Measurements from ENCODE around the gene STAT3. TPM values are rescaled to one million over a fixed set of nuclear protein-coding genes. Genes with fewer than 3 reads are reported as not detected.

The STAT3 gene
- polyA plus RNA-seq, 1 of the 3 experiments (the other 2 are of a cell fraction), result 35.7 TPM

DNA sequence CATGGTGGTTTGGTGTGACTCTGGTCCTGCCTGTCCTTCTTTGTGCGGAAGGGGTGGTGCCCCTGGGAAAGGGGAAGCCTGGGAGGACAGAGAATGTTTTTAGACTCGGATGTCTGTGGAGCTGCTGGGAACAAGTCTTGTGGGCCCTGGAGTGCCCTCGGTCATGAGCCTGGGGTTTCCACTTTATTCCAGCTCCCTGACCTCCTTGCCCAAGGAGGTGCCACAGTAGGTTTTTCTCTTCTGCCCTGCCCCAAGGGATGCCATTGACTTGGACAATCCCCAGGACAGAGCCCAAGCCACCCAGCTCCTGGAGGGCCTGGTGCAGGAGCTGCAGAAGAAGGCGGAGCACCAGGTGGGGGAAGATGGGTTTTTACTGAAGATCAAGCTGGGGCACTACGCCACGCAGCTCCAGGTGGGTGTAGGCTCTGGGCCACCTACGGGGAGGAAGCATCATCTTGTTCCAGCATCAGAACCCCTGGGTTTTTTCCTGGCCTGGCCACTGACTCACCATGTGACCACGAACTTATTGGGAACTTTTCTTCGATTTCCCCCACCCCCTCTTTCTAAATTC is 98.5 kb downstream of the STAT3 start:
- Histone ChIP-seq H3K4me1 (ENCODE audit: control insufficient read depth in 1 of 2, insufficient read depth in 2 of 2, low read depth in 1 of 2, low read length in 1 of 2) (peaks cover 0 to 7% of the 10 kb centered on the region in 2 experiments; a peak in 1 of 4 replicates), H2AFZ (ENCODE audit: low read depth) (no peak overlapping the region), H3K4me3 (ENCODE audit: low read depth in 2 of 2, low read length in 1 of 2) (no peak overlapping the region), H4K20me1 (ENCODE audit: insufficient read depth) (no peaks in the 10 kb centered on the region), H3K79me2 (ENCODE audit: insufficient read depth) (no peaks in the 10 kb centered on the region), H3K9me3 (no peaks in the 10 kb centered on the region), H3K4me2 (no peak overlapping the region), H3K27ac (ENCODE audit: low read depth in 2 of 2, low read length in 1 of 2) (no peak overlapping the region), H3K9me2 (no peaks in the 10 kb centered on the region), H3F3A (replicated peaks; ENCODE audit: insufficient read depth) (peaks cover 4% of the 10 kb centered on the region), H3K36me3 (replicated peaks in 1 of 2; ENCODE audit: control insufficient read depth in 1 of 2, insufficient read depth in 2 of 2, low read length in 1 of 2) (no peaks in the 10 kb centered on the region), H3K27me3 (ENCODE audit: insufficient read depth) (no peaks in the 10 kb centered on the region), H3K9ac (no peak overlapping the region)
- POLR2A ChIA-PET, result no interaction called here
- TF ChIP-seq, protein P1, sequence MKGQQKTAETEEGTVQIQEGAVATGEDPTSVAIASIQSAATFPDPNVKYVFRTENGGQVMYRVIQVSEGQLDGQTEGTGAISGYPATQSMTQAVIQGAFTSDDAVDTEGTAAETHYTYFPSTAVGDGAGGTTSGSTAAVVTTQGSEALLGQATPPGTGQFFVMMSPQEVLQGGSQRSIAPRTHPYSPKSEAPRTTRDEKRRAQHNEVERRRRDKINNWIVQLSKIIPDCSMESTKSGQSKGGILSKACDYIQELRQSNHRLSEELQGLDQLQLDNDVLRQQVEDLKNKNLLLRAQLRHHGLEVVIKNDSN (IDR thresholded peaks at IDR 0.05; ENCODE audit: borderline replicate concordance, low read depth), result no peak
- TF ChIP-seq GATA2 (CRISPR knock-in tag; IDR thresholded peaks at IDR 0.05) (no peak), NRF1 (IDR thresholded peaks at IDR 0.05; ENCODE audit: low read depth, low read length) (no peak)
- TF ChIP-seq, protein P2, sequence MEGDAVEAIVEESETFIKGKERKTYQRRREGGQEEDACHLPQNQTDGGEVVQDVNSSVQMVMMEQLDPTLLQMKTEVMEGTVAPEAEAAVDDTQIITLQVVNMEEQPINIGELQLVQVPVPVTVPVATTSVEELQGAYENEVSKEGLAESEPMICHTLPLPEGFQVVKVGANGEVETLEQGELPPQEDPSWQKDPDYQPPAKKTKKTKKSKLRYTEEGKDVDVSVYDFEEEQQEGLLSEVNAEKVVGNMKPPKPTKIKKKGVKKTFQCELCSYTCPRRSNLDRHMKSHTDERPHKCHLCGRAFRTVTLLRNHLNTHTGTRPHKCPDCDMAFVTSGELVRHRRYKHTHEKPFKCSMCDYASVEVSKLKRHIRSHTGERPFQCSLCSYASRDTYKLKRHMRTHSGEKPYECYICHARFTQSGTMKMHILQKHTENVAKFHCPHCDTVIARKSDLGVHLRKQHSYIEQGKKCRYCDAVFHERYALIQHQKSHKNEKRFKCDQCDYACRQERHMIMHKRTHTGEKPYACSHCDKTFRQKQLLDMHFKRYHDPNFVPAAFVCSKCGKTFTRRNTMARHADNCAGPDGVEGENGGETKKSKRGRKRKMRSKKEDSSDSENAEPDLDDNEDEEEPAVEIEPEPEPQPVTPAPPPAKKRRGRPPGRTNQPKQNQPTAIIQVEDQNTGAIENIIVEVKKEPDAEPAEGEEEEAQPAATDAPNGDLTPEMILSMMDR (IDR thresholded peaks at IDR 0.05), result no peak
- 94% methylated on average over 7 of the region's 9 CpGs for WGBS (ENCODE audit: low lambda C conversion rate)
- CTCF ChIA-PET, result interaction anchor here (1.3 to 2.1 kb wide), 4 partner anchors 10 to 33 kb away, joined by 3 to 5 read pairs (median 5); no protein-coding TSS in a partner anchor
- peak; percentile 16 for DNase-seq

DNA sequence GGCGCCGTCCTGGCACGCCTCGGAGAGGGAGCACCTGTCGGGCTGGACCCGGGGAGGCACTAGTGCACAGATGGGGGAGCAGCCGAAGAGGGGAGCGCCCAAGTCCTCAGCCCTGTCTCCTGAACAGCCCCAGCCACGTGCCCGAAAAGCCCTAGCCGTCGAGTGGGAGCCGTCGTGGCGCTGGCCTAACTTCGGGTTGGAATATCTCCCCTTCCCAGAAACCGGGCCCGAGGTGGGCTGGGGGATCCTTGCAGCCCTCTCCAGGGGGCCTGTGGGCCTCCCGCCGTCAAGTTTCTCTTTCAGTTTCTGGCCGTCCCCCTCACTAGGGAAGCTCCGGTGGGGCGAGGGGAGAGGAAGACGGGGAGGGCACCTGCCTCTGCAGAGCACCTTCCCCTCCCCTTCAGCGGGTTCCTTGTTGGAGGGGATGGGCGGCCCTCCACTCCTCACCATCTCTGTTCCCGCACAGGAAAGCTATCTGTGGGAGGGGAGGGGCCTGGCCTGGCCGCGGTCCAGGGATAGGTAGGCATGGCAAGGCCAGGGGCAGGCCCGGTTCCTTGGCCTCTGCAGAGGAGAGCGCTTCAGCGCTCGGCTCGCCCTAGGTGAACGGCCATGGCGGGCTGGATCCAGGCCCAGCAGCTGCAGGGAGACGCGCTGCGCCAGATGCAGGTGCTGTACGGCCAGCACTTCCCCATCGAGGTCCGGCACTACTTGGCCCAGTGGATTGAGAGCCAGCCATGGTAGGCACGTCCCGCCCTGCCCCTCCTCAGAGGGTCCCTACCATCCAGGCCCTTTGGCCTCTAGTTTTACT is 99.2 kb downstream of the STAT3 start:
- peaks cover 0 to 7% of the 10 kb centered on the region in 2 experiments; a peak in 1 of 4 replicates for H3K4me1 ChIP-seq (ENCODE audit: control insufficient read depth in 1 of 2, insufficient read depth in 2 of 2, low read depth in 1 of 2, low read length in 1 of 2)
- H3K9me3 ChIP-seq, result no peaks in the 10 kb centered on the region
- TF ChIP-seq TEAD4 (IDR thresholded peaks at IDR 0.05; ENCODE audit: borderline replicate concordance, insufficient read depth), result no peak
- TF ChIP-seq, protein P3, sequence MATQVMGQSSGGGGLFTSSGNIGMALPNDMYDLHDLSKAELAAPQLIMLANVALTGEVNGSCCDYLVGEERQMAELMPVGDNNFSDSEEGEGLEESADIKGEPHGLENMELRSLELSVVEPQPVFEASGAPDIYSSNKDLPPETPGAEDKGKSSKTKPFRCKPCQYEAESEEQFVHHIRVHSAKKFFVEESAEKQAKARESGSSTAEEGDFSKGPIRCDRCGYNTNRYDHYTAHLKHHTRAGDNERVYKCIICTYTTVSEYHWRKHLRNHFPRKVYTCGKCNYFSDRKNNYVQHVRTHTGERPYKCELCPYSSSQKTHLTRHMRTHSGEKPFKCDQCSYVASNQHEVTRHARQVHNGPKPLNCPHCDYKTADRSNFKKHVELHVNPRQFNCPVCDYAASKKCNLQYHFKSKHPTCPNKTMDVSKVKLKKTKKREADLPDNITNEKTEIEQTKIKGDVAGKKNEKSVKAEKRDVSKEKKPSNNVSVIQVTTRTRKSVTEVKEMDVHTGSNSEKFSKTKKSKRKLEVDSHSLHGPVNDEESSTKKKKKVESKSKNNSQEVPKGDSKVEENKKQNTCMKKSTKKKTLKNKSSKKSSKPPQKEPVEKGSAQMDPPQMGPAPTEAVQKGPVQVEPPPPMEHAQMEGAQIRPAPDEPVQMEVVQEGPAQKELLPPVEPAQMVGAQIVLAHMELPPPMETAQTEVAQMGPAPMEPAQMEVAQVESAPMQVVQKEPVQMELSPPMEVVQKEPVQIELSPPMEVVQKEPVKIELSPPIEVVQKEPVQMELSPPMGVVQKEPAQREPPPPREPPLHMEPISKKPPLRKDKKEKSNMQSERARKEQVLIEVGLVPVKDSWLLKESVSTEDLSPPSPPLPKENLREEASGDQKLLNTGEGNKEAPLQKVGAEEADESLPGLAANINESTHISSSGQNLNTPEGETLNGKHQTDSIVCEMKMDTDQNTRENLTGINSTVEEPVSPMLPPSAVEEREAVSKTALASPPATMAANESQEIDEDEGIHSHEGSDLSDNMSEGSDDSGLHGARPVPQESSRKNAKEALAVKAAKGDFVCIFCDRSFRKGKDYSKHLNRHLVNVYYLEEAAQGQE (IDR thresholded peaks at IDR 0.05; ENCODE audit: low read depth, low read length), result no peak
- TF ChIP-seq, protein P4, sequence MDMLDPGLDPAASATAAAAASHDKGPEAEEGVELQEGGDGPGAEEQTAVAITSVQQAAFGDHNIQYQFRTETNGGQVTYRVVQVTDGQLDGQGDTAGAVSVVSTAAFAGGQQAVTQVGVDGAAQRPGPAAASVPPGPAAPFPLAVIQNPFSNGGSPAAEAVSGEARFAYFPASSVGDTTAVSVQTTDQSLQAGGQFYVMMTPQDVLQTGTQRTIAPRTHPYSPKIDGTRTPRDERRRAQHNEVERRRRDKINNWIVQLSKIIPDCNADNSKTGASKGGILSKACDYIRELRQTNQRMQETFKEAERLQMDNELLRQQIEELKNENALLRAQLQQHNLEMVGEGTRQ (IDR thresholded peaks at IDR 0.05; ENCODE audit: borderline replicate concordance, low read depth, low read length), result no peak
- TF ChIP-seq, protein P5, sequence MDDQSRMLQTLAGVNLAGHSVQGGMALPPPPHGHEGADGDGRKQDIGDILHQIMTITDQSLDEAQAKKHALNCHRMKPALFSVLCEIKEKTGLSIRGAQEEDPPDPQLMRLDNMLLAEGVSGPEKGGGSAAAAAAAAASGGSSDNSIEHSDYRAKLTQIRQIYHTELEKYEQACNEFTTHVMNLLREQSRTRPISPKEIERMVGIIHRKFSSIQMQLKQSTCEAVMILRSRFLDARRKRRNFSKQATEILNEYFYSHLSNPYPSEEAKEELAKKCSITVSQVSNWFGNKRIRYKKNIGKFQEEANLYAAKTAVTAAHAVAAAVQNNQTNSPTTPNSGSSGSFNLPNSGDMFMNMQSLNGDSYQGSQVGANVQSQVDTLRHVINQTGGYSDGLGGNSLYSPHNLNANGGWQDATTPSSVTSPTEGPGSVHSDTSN (IDR thresholded peaks at IDR 0.05), result no peak
- TF ChIP-seq RFX5 (IDR thresholded peaks at IDR 0.05; ENCODE audit: low read length), result no peak
- no peak for TF ChIP-seq NFIC (IDR thresholded peaks at IDR 0.05; ENCODE audit: borderline replicate concordance)
- TF ChIP-seq RAD21 (IDR thresholded peaks at IDR 0.05; ENCODE audit: low read length), result no peak
- TF ChIP-seq FOXM1 (IDR thresholded peaks at IDR 0.05; ENCODE audit: low read depth), result no peak
- TF ChIP-seq FOXJ3 (CRISPR knock-in tag; IDR thresholded peaks at IDR 0.05), result no peak
- H4K20me1 ChIP-seq (ENCODE audit: insufficient read depth), result no peaks in the 10 kb centered on the region
- WGBS (ENCODE audit: low lambda C conversion rate), result 94% methylated on average over 16 of the region's 44 CpGs
- no peak overlapping the region; a peak in 1 of 4 replicates for H3K4me3 ChIP-seq (ENCODE audit: low read depth in 2 of 2, low read length in 1 of 2)
- CTCF ChIA-PET, result interaction anchor here (0.6 to 1.9 kb wide), 4 partner anchors 19 to 227 kb away, joined by 3 to 5 read pairs (median 4); no protein-coding TSS in a partner anchor
- H3K27ac ChIP-seq (ENCODE audit: low read depth in 2 of 2, low read length in 1 of 2), result no peak overlapping the region
- no peaks in the 10 kb centered on the region for H3K27me3 ChIP-seq (ENCODE audit: insufficient read depth)
- no peaks in the 10 kb centered on the region for H3K36me3 ChIP-seq (replicated peaks in 1 of 2; ENCODE audit: control insufficient read depth in 1 of 2, insufficient read depth in 2 of 2, low read length in 1 of 2)
- H3K79me2 ChIP-seq (ENCODE audit: insufficient read depth), result no peaks in the 10 kb centered on the region
- H3K9me2 ChIP-seq, result no peaks in the 10 kb centered on the region
- H3K9ac ChIP-seq, result no peak overlapping the region; the same call in 1 of the 2 replicates
- H3F3A ChIP-seq (replicated peaks; ENCODE audit: insufficient read depth), result peaks cover 4% of the 10 kb centered on the region
- POLR2A ChIA-PET, result interaction anchor here (0.9 kb wide), 1 partner anchor 9 kb away, joined by 3 read pairs; no protein-coding TSS in a partner anchor
- H3K4me2 ChIP-seq, result peak overlapping the region; percentile 65; the same call in 1 of the 2 replicates
- no peak overlapping the region for H2AFZ ChIP-seq (ENCODE audit: low read depth)
- DNase-seq, result no peak
